Measurements from ENCODE around the gene ADAM12. TPM values are rescaled to one million over a fixed set of nuclear protein-coding genes. Genes with fewer than 3 reads are reported as not detected.

The ADAM12 gene
- polyA plus RNA-seq, 1 donor from 2014 or later, result 0.09 TPM

DNA sequence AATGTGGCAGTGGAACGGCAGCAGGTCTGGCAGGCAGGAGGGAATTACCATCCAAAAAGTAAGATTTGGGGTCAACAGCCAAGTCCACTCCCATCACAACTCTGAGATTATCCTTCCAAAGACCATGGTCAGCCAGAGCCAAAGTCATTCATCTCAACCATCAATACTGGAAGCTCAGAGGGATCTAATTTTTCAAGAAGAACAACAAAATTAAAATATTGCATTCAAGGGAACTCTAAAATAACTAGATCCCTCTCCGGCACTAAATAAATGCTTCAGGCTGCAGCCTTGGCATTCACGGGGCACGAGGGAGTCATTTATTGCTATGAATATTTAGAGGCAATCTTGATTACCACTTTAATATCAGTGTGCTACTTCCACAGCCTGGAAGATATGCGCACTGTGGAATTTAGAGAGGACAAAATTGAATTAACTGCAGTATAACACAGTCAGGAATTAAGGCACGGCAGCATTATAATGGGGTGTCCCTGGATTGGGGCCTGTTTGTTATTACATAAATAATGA, 102.0 kb downstream of the ADAM12 start:
- H3K9me2 ChIP-seq (ENCODE audit: insufficient read depth, low read length), result no peaks in the 10 kb centered on the region
- no peak overlapping the region for H3K27ac ChIP-seq (ENCODE audit: low read length)
- H4K20me1 ChIP-seq (ENCODE audit: insufficient read depth), result no peaks in the 10 kb centered on the region
- H3K9ac ChIP-seq (ENCODE audit: low read length), result no peak overlapping the region
- H2AFZ ChIP-seq (ENCODE audit: low read depth, low read length), result no peak overlapping the region
- H3K79me2 ChIP-seq (replicated peaks; ENCODE audit: insufficient read depth, low read length), result no peaks in the 10 kb centered on the region
- no peaks in the 10 kb centered on the region for H3K9me3 ChIP-seq (ENCODE audit: low read length)
- no peaks in the 10 kb centered on the region for H3K27me3 ChIP-seq (ENCODE audit: insufficient read depth, low read depth, low read length)
- H3F3A ChIP-seq (ENCODE audit: insufficient read depth, low read length, poor library complexity, severe bottlenecking), result no peaks in the 10 kb centered on the region
- H3K4me2 ChIP-seq (ENCODE audit: low read length), result no peak overlapping the region
- no peaks in the 10 kb centered on the region for H3K36me3 ChIP-seq (ENCODE audit: insufficient read depth, low read length)
- H3K4me3 ChIP-seq (ENCODE audit: low read length), result no peak overlapping the region
- TF ChIP-seq TAF1 (IDR thresholded peaks at IDR 0.05; ENCODE audit: low read depth) (no peak), POLR2AphosphoS5 (IDR thresholded peaks at IDR 0.05) (no peak), CTCF (IDR thresholded peaks at IDR 0.05; ENCODE audit: poor library complexity, severe bottlenecking) (no peak), EP300 (conservative IDR thresholded peaks at IDR 0.05; ENCODE audit: poor library complexity, severe bottlenecking) (no peak), REST (IDR thresholded peaks at IDR 0.05; ENCODE audit: borderline replicate concordance) (no peak), EZH2 (IDR thresholded peaks at IDR 0.05; ENCODE audit: borderline replicate concordance, insufficient read depth, low read length, poor library complexity, severe bottlenecking) (no peak), RAD21 (conservative IDR thresholded peaks at IDR 0.05) (no peak), MXI1 (conservative IDR thresholded peaks at IDR 0.05; ENCODE audit: poor library complexity, severe bottlenecking) (no peak), SMC3 (conservative IDR thresholded peaks at IDR 0.05; ENCODE audit: poor library complexity) (no peak)

GRCh38 chr10:126283307-126283706, 105.0 kb downstream of the ADAM12 start:
- TF ChIP-seq EP300 (conservative IDR thresholded peaks at IDR 0.05; ENCODE audit: poor library complexity, severe bottlenecking) (no peak), CTCF (IDR thresholded peaks at IDR 0.05; ENCODE audit: poor library complexity, severe bottlenecking) (no peak), POLR2AphosphoS5 (IDR thresholded peaks at IDR 0.05) (no peak)
- H3K9ac ChIP-seq (ENCODE audit: low read length), result no peak overlapping the region
- H3K9me3 ChIP-seq (ENCODE audit: low read length), result no peaks in the 10 kb centered on the region
- H3K27ac ChIP-seq (ENCODE audit: low read length), result no peak overlapping the region
- H2AFZ ChIP-seq (ENCODE audit: low read depth, low read length), result no peak overlapping the region
- no peak overlapping the region for H3K4me3 ChIP-seq (ENCODE audit: low read length)
- H3K36me3 ChIP-seq (ENCODE audit: insufficient read depth, low read length), result no peaks in the 10 kb centered on the region
- H3F3A ChIP-seq (ENCODE audit: insufficient read depth, low read length, poor library complexity, severe bottlenecking), result no peaks in the 10 kb centered on the region
- no peaks in the 10 kb centered on the region for H3K27me3 ChIP-seq (ENCODE audit: insufficient read depth, low read depth, low read length)
- no peaks in the 10 kb centered on the region for H3K79me2 ChIP-seq (replicated peaks; ENCODE audit: insufficient read depth, low read length)
- H3K9me2 ChIP-seq (ENCODE audit: insufficient read depth, low read length), result no peaks in the 10 kb centered on the region
- H4K20me1 ChIP-seq (ENCODE audit: insufficient read depth), result no peaks in the 10 kb centered on the region
- H3K4me2 ChIP-seq (ENCODE audit: low read length), result no peak overlapping the region
